H1 (cell line): ENCODE data around the gene CXCL14. TPM values are rescaled to one million over a fixed set of nuclear protein-coding genes. Genes with fewer than 3 reads are reported as not detected.

ENCODE experiments used
- CTCF ChIA-PET: fragments of 300-600 bp; sonication (Branson Sonifier 250); formaldehyde crosslinking; loops from one replicate; lab custom pipeline; 2021; ENCODE audit not compliant: partially characterized antibody; lab: Charles Lee
- POLR2A ChIA-PET: fragments of 300-600 bp; sonication (Branson Sonifier 250); formaldehyde crosslinking; loops from one replicate; lab custom pipeline; 2021; ENCODE audit warnings: inconsistent platforms; ENCODE audit not compliant: partially characterized antibody; lab: Charles Lee
- DNase-seq, 2 experiments: peaks; one replicate each; pipeline versions ENCODE4 v3.0.0 to v3.0.0-alpha.2; 2010 to 2022; ENCODE audit warnings: low spot score in 2 of 2, low read depth in 1 of 2, mixed read lengths in 1 of 2
- FAIRE-seq: peaks from 2 replicates; lab custom pipeline; 2011; peaks lifted over from hg19 to GRCh38; lab: Jason Lieb, UNC
- H2AFZ ChIP-seq: 2 replicates; pipeline ENCODE4 v1.8.1; 2012; ENCODE audit warnings: low read length, inconsistent platforms
- H2AK5ac ChIP-seq: 2 replicates; pipeline ENCODE4 v1.6.1; 2013; ENCODE audit warnings: low read depth, low read length
- H2BK120ac ChIP-seq: replicated peaks from 2 replicates; pipeline ENCODE3; 2013; ENCODE audit warnings: low read depth, low read length, inconsistent platforms
- H2BK12ac ChIP-seq: 2 replicates; pipeline ENCODE4 v1.6.1; 2013; ENCODE audit warnings: low read depth, low read length
- H2BK15ac ChIP-seq: 2 replicates; pipeline ENCODE4 v1.6.1; 2013; ENCODE audit warnings: low read length
- H2BK20ac ChIP-seq: 2 replicates; pipeline ENCODE4 v1.6.1; 2013; ENCODE audit warnings: low read length
- H2BK5ac ChIP-seq: 2 replicates; pipeline ENCODE4 v1.6.1; 2013; ENCODE audit warnings: low read depth, low read length
- H3K14ac ChIP-seq: 2 replicates; pipeline ENCODE4 v1.6.1; 2013; ENCODE audit warnings: inconsistent platforms; ENCODE audit not compliant: insufficient read length
- H3K18ac ChIP-seq: 2 replicates; pipeline ENCODE4 v1.6.1; 2013; ENCODE audit warnings: low read length; ENCODE audit errors: extremely low read depth
- H3K23ac ChIP-seq: 2 replicates; pipeline ENCODE4 v1.6.1; 2013; ENCODE audit warnings: inconsistent platforms; ENCODE audit not compliant: insufficient read length
- H3K23me2 ChIP-seq: 2 replicates; pipeline ENCODE4 v1.6.1; 2013; ENCODE audit warnings: low read depth, low read length
- H3K27ac ChIP-seq: 2 replicates; pipeline ENCODE4 v1.6.1; 2011; ENCODE audit warnings: low read depth, low read length, inconsistent platforms
- H3K27me3 ChIP-seq, 4 experiments: replicated peaks in 1 of 4; 1 replicate in 1 of 4; 2 replicates in 3 of 4; pipeline versions ENCODE4 v1.6.1 to v1.8.1; 2011 to 2013; ENCODE audit warnings: low read length in 3 of 4, mild to moderate bottlenecking in 3 of 4, inconsistent platforms in 2 of 4, mixed read lengths in 2 of 4, moderate library complexity in 1 of 4; ENCODE audit not compliant: control insufficient read depth in 3 of 4, insufficient read depth in 3 of 4; ENCODE audit errors: extremely low read depth in 1 of 4
- H3K36me3 ChIP-seq, 4 experiments: 2 replicates each; pipeline versions ENCODE4 v1.6.1 to v1.8.1; 2011 to 2013; ENCODE audit warnings: mild to moderate bottlenecking in 4 of 4, low read length in 3 of 4, moderate library complexity in 2 of 4, control low read depth in 1 of 4, inconsistent platforms in 1 of 4; ENCODE audit not compliant: insufficient read depth in 4 of 4, control insufficient read depth in 2 of 4
- H3K4ac ChIP-seq: replicated peaks from 2 replicates; pipeline ENCODE3; 2013; ENCODE audit warnings: low read length, low read depth, mixed read lengths, inconsistent platforms; ENCODE audit not compliant: insufficient read length
- H3K4me1 ChIP-seq, 4 experiments: replicated peaks in 1 of 4; 1 replicate in 1 of 4; 2 replicates in 3 of 4; pipeline versions ENCODE4 v1.6.1 to v1.8.1; 2011 to 2013; ENCODE audit warnings: low read length in 3 of 4, inconsistent platforms in 2 of 4, mixed read lengths in 1 of 4; ENCODE audit not compliant: insufficient read depth in 4 of 4, control insufficient read depth in 3 of 4
- H3K4me2 ChIP-seq, 2 experiments: 2 replicates each; pipeline versions ENCODE4 v1.6.1 to v1.8.1; 2011 to 2013; ENCODE audit warnings: low read depth in 2 of 2, low read length in 2 of 2, control low read depth in 1 of 2, inconsistent platforms in 1 of 2, mild to moderate bottlenecking in 1 of 2; ENCODE audit not compliant: insufficient read depth in 1 of 2
- H3K4me3 ChIP-seq, 4 experiments: fragments of 200-600, 300-600 bp in 1 of 4; sonication (generic), shearing (Covaris generic), sonication (Bioruptor Twin) in 1 of 4; 2 replicates each; pipeline versions ENCODE4 v1.5.1 to v1.8.1; 2011 to 2016; ENCODE audit warnings: low read length in 4 of 4, low read depth in 3 of 4, control low read depth in 2 of 4, inconsistent platforms in 2 of 4, mild to moderate bottlenecking in 2 of 4, mixed read lengths in 1 of 4, moderate library complexity in 1 of 4; ENCODE audit not compliant: insufficient read depth in 2 of 4; ENCODE audit errors: extremely low read depth in 1 of 4
- H3K56ac ChIP-seq: replicated peaks from 2 replicates; pipeline ENCODE3; 2013; ENCODE audit warnings: low read depth, mild to moderate bottlenecking, mixed read lengths, low read length, inconsistent platforms; ENCODE audit not compliant: insufficient read length
- H3K79me1 ChIP-seq: 2 replicates; pipeline ENCODE4 v1.6.1; 2013; ENCODE audit warnings: low read depth, low read length, control low read depth
- H3K79me2 ChIP-seq, 2 experiments: 2 replicates each; pipeline versions ENCODE4 v1.6.1 to v1.8.1; 2012 to 2013; ENCODE audit warnings: low read length in 2 of 2, mild to moderate bottlenecking in 2 of 2, inconsistent platforms in 1 of 2; ENCODE audit not compliant: insufficient read depth in 2 of 2, control insufficient read depth in 1 of 2
- H3K9ac ChIP-seq, 4 experiments: replicated peaks in 1 of 4; 1 replicate in 1 of 4; 2 replicates in 3 of 4; pipeline versions ENCODE4 v1.6.1 to v1.8.1; 2011 to 2013; ENCODE audit warnings: low read depth in 3 of 4, low read length in 3 of 4, control low read depth in 2 of 4, mild to moderate bottlenecking in 2 of 4, moderate library complexity in 2 of 4, inconsistent platforms in 1 of 4; ENCODE audit errors: extremely low read depth in 1 of 4
- H3K9me3 ChIP-seq, 2 experiments: 2 replicates each; pipeline versions ENCODE4 v1.6.1 to v1.8.1; 2012 to 2013; ENCODE audit warnings: mild to moderate bottlenecking in 2 of 2, moderate library complexity in 2 of 2, control low read depth in 1 of 2, inconsistent platforms in 1 of 2, low read depth in 1 of 2, low read length in 1 of 2, mixed read lengths in 1 of 2; ENCODE audit not compliant: insufficient read depth in 2 of 2
- H4K20me1 ChIP-seq, 2 experiments: replicated peaks in 1 of 2; 2 replicates each; pipeline versions ENCODE3 to v1.8.1; 2011 to 2013; ENCODE audit warnings: inconsistent platforms in 2 of 2, low read length in 2 of 2, mild to moderate bottlenecking in 1 of 2; ENCODE audit not compliant: insufficient read depth in 2 of 2, control insufficient read depth in 1 of 2
- H4K5ac ChIP-seq: 2 replicates; pipeline ENCODE4 v1.6.1; 2013; ENCODE audit warnings: low read length, low read depth, mixed read lengths, inconsistent platforms; ENCODE audit not compliant: insufficient read length
- H4K8ac ChIP-seq: 2 replicates; pipeline ENCODE4 v1.8.0; 2013; ENCODE audit warnings: mild to moderate bottlenecking, moderate library complexity, low read length, inconsistent platforms; ENCODE audit not compliant: insufficient read depth; ENCODE audit errors: extremely low read depth
- H4K91ac ChIP-seq: replicated peaks from 2 replicates; pipeline ENCODE3; 2013; ENCODE audit warnings: low read length, mixed read lengths, inconsistent platforms; ENCODE audit not compliant: insufficient read length
- SP2 ChIP-seq: IDR thresholded peaks from 2 replicates; pipeline ENCODE4 v1.6.1; 2012; ENCODE audit warnings: mild to moderate bottlenecking, low read length, inconsistent platforms
- WGBS, 2 experiments: shearing (Covaris generic) in 1 of 2; methylation state at CpG; one replicate each; pipeline versions ENCODE4 v1.1.6 to v1.1.7; 2013 to 2015; ENCODE audit warnings: low lambda C conversion rate in 2 of 2, mixed read lengths in 2 of 2, inconsistent platforms in 1 of 2, low coverage in 1 of 2, missing lambda C conversion rate in 1 of 2; ENCODE audit not compliant: insufficient replicate concordance in 2 of 2, insufficient coverage in 1 of 2, insufficient read length in 1 of 2; ENCODE audit errors: extremely low coverage in 1 of 2, missing lambda C conversion rate in 1 of 2; 5-methylcytosine and 5-hydroxymethylcytosine counted together
- polyA plus RNA-seq, 7 experiments: library from polyadenylated mRNA; depleted of rRNA in 3 of 7; stranded (reverse) in 5 of 7; unstranded in 2 of 7; fragments of >200 nt in 5 of 7; fragments of 200-250 nt in 2 of 7; gene quantifications; 1 replicate in 5 of 7; 2 replicates in 1 of 7; 4 replicates in 1 of 7; pipeline versions ENCODE4 v1.2.1 to v1.2.3, GENCODE V29; 2011 to 2013; ENCODE audit warnings: missing spikeins in 2 of 7, mixed read lengths in 2 of 7
- total RNA-seq: library from RNA; stranded (reverse); fragmentation: NEBNext Ultra II Directional; extraction: Animal tissue kit (Norgen Biotek cat#: 25700); gene quantifications from 2 replicates; pipeline ENCODE4 v1.2.1, GENCODE V29; 2021

The CXCL14 gene
- total and polyA plus RNA-seq, 2 of the 8 experiments (the other 6 are each of a cell fraction or from before 2014, with no cell fraction given) = 1.5 to 1.8 TPM

DNA sequence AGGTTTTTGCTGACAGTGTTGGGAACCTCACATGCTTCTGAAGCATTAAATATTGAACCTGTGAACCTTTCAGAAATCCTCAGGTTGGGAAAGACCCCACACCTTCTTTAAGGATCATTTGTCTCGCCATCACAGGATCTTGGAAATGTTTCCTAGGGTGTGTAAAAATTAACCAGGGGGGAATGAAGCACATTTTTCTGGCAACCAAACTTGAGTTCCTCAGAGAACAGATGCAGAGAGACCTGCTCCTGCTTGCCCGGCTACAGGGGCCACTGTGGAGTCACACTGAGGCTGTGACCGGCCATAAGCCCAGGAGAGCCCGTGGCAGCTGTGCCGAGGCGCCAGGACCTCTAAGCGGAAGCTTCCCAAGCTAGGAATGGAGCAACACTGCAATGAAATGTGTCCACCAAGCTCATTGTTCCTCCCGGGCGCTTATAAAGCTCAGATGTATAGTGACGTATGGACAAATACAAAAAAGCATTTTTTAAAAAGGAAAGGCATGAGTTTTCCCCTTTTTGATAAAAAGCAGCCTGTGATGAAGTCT lies 7.7 kb downstream of the CXCL14 start:
- H4K8ac ChIP-seq = no peak overlapping the region
- H2BK12ac ChIP-seq = no peak overlapping the region
- peaks cover 0 to 5% (median 2%) of the 10 kb centered on the region in 4 experiments; a peak in 5 of 7 replicates for H3K4me1 ChIP-seq
- H3K27me3 ChIP-seq = peaks cover 0 to 6% (median under 1%) of the 10 kb centered on the region in 4 experiments; a peak in 3 of 7 replicates
- H2BK120ac ChIP-seq = no peak overlapping the region
- H2BK5ac ChIP-seq = no peak overlapping the region
- no peaks in the 10 kb centered on the region for H4K20me1 ChIP-seq
- no peak overlapping the region for H3K27ac ChIP-seq
- FAIRE-seq (no peak), DNase-seq (no peak)
- H3K79me1 ChIP-seq = no peaks in the 10 kb centered on the region
- no peak overlapping the region for H4K91ac ChIP-seq
- ChIA-PET POLR2A (no interaction called here), CTCF (interaction anchor here (1.2 to 20.6 kb wide), 10 partner anchors 6 to 321 kb away, joined by 3 to 547 read pairs (median 233); partner anchors contain the start of genes CXCL14 and SLC25A48)
- H3K9ac ChIP-seq = no peak overlapping the region
- H2BK20ac ChIP-seq = no peak overlapping the region
- H3K23ac ChIP-seq = no peak overlapping the region
- H3K4ac ChIP-seq = no peak overlapping the region
- no peak overlapping the region for H3K18ac ChIP-seq
- no peak overlapping the region for H3K14ac ChIP-seq
- no peak overlapping the region for H4K5ac ChIP-seq
- H3K36me3 ChIP-seq = no peaks in the 10 kb centered on the region
- no peak overlapping the region for H2BK15ac ChIP-seq
- no peaks in the 10 kb centered on the region for H3K79me2 ChIP-seq
- no peaks in the 10 kb centered on the region for H3K23me2 ChIP-seq
- H3K9me3 ChIP-seq = no peaks in the 10 kb centered on the region
- no peak overlapping the region for H3K56ac ChIP-seq
- H2AFZ ChIP-seq = no peak overlapping the region
- H3K4me3 ChIP-seq = no peak overlapping the region
- 93% methylated on average over 10 of the region's 10 CpGs; no CpG with 5 or more reads in 1 of the 2 experiments for WGBS, 2 experiments
- TF ChIP-seq SP2 = no peak
- no peak overlapping the region for H3K4me2 ChIP-seq
- H2AK5ac ChIP-seq = no peak overlapping the region
